Thoracic aorta (tissue), 2 donors: ENCODE results near the gene CASZ1. TPM values are rescaled to one million over a fixed set of nuclear protein-coding genes. Genes with fewer than 3 reads are reported as not detected.

ENCODE experiments used
- ATAC-seq: fragments of 150-250 bp; one replicate; pipeline ENCODE4 v1.8.0; 2017; ENCODE audit warnings: low read depth; ENCODE audit not compliant: insufficient number of reproducible peaks, low FRiP score
- DNase-seq: peaks from one replicate; pipeline ENCODE4 v3.0.0-alpha.2; 2020; ENCODE audit warnings: low spot score
- H3K27ac ChIP-seq, 2 donors: fragments of 200-600 bp; sonication (generic); 1 replicate in 1 of 2; 2 replicates in 1 of 2; pipeline ENCODE4 v1.5.1; 2016; ENCODE audit warnings: mild to moderate bottlenecking in 2 of 2, moderate library complexity in 2 of 2
- H3K27me3 ChIP-seq: fragments of 200-600 bp; sonication (generic); replicated peaks from 2 replicates; pipeline ENCODE4 v1.6.0; 2016; ENCODE audit warnings: mild to moderate bottlenecking; ENCODE audit not compliant: insufficient read depth
- H3K36me3 ChIP-seq: fragments of 200-600 bp; sonication (generic); one replicate; pipeline ENCODE4 v1.5.1; 2016
- H3K4me1 ChIP-seq, 2 donors: fragments of 200-600 bp; sonication (generic); 1 replicate in 1 of 2; 2 replicates in 1 of 2; pipeline versions ENCODE4 v1.5.1 to v1.6.0; 2016; ENCODE audit warnings: low read depth in 2 of 2, mild to moderate bottlenecking in 1 of 2; ENCODE audit not compliant: control insufficient read depth in 1 of 2
- H3K4me3 ChIP-seq: fragments of 200-600 bp; sonication (generic); 2 replicates; pipeline ENCODE4 v1.5.1; 2016; ENCODE audit warnings: mild to moderate bottlenecking
- H3K9me3 ChIP-seq: fragments of 200-600 bp; sonication (generic); 2 replicates; pipeline ENCODE4 v1.5.1; 2016
- total RNA-seq, 2 donors: library from RNA; depleted of rRNA; stranded (reverse); fragments of >200 nt; gene quantifications; one replicate each; pipeline versions ENCODE4 v1.1.0 to v1.2.3, GENCODE V29; 2016
- TF ChIP-seq, protein P1 (sequence below): fragments of 200-600 bp; sonication (generic); IDR thresholded peaks from one replicate; pipeline ENCODE4 v1.5.1; 2019; ENCODE audit warnings: antibody characterized with exemption

The CASZ1 gene
- total RNA-seq, 2 donors from 2014 or later, result 20.6 to 27.9 TPM

DNA sequence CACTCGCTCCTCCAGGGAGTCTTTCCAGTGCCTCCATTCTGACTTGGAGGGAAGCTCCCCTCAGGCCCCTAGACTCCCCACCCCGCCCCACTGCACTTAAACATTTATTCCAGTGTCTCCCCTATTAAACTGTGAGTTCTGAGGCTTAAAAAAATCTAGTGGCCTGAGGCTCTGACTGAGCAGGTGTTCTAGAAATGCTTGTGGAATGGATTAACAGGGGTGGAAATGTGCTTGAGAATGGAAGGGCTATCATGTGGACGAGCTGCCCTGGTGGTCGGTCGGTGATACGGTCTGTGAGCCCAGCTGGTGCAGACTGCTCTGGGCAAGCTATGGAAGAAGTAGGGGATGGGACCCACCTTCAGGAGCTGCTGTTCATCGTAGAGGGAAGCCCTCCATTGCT lies 191.5 kb downstream of the CASZ1 start:
- H3K27me3 ChIP-seq, result no peaks in the 10 kb centered on the region
- ATAC-seq (no peak), DNase-seq (no peak)
- no peaks in the 10 kb centered on the region for H3K36me3 ChIP-seq
- H3K9me3 ChIP-seq, result no peaks in the 10 kb centered on the region
- TF ChIP-seq, protein P1, sequence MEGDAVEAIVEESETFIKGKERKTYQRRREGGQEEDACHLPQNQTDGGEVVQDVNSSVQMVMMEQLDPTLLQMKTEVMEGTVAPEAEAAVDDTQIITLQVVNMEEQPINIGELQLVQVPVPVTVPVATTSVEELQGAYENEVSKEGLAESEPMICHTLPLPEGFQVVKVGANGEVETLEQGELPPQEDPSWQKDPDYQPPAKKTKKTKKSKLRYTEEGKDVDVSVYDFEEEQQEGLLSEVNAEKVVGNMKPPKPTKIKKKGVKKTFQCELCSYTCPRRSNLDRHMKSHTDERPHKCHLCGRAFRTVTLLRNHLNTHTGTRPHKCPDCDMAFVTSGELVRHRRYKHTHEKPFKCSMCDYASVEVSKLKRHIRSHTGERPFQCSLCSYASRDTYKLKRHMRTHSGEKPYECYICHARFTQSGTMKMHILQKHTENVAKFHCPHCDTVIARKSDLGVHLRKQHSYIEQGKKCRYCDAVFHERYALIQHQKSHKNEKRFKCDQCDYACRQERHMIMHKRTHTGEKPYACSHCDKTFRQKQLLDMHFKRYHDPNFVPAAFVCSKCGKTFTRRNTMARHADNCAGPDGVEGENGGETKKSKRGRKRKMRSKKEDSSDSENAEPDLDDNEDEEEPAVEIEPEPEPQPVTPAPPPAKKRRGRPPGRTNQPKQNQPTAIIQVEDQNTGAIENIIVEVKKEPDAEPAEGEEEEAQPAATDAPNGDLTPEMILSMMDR, result no peak
- H3K4me3 ChIP-seq, result no peak overlapping the region
- no peaks in the 10 kb centered on the region for H3K4me1 ChIP-seq
- H3K27ac ChIP-seq, result no peak overlapping the region

DNA sequence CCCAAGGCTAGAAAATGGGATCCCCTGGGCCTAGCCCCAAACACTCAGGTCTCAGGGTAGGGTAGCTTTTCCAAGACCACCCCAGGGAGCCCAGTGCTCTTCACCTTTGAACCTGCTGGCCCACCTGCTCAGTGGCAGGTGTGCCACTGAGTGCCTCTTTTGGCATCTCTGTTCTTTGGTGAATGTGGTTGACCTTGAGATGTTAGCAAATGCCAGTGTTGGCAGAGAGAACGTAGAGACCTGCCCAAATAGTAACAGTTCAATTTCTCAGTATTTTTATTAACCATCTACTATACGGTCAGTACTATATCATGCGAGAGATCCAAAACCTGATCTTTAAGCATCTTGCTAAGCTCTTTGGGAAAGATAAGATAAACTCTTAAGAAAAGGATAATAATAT lies 193.5 kb downstream of the CASZ1 start:
- TF ChIP-seq, protein P1, result no peak
- H3K9me3 ChIP-seq, result no peaks in the 10 kb centered on the region
- no peak for ATAC-seq
- H3K36me3 ChIP-seq, result no peaks in the 10 kb centered on the region
- no peak overlapping the region for H3K4me3 ChIP-seq
- H3K4me1 ChIP-seq, result no peaks in the 10 kb centered on the region
- no peak overlapping the region for H3K27ac ChIP-seq
- DNase-seq, result no peak
- H3K27me3 ChIP-seq, result no peaks in the 10 kb centered on the region

DNA sequence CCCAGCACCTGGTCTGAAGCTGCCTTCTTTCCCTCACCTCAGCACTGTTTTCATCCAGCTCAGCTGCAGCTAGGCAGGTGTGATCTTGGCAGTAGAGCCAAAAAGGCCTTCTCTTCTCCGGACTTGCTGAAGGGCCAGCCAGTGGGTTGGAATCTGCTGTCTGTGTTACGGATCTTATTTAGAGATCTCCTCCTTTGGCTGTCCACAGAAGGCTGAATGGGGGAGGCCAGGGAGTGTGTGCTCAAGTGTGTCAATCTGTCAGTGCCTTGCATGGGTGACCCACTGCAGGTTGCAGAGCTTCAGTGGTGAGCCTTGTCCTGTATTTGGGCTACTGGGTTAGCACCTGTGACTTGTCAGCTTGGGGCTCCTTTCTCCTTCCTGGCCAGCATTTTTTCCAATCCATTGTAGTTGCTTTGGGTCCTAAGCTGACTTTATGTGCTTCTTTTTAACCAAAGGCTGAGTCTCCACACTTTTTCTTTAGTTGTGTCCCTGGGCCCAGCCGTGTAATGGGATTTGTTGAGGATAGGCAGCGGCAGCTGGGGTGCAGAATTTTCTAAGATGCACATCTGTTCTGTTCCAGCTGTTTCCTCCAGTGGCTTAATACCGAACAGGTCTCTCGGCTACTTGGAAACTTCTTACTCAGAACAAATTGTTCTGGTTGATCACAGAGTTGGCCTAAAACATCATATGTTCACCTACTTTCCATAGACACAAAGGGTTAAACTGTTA lies 194.9 kb downstream of the CASZ1 start:
- Histone ChIP-seq H3K4me1 (peaks cover 0 to 8% of the 10 kb centered on the region in 2 donors), H3K27ac (no peak overlapping the region), H3K27me3 (no peaks in the 10 kb centered on the region), H3K36me3 (no peaks in the 10 kb centered on the region), H3K9me3 (no peaks in the 10 kb centered on the region), H3K4me3 (no peak overlapping the region)
- no peak for DNase-seq
- TF ChIP-seq, protein P1, result no peak
- ATAC-seq, result no peak

DNA sequence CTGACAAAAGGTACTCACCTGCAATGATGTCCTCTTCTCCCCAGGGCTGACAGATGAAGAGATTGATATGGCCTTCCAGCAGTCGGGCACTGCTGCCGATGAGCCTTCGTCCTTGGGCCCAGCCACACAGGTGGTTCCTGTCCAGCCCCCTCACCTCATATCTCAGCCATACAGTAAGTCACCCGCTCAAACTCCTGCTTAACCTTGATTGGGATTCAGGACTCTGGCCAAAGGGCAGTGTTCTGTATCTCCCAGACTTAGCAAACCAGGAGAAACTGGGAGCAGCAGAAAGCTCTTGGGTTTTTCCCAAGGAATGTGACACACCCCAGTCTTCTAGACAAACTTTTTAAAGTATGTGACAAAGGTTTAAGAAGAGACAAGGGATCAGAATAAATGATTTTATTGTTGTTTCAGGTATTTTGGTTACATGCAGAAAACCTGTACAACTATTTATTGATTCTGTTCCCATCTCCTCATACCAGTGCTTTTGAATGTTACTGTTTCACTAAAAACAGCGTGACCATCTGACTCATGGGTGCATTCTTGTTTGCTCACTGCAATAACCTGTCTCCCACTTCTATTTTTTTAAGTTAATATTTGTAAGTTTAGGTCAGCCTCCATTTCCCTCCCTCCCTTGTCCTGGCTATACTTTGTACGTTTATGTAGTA lies 197.1 kb downstream of the CASZ1 start:
- H3K27ac ChIP-seq, result no peak overlapping the region
- ATAC-seq (no peak), DNase-seq (no peak)
- no peak overlapping the region for H3K4me3 ChIP-seq
- no peaks in the 10 kb centered on the region for H3K9me3 ChIP-seq
- peaks cover 0 to 12% of the 10 kb centered on the region in 2 donors for H3K4me1 ChIP-seq
- H3K36me3 ChIP-seq, result no peaks in the 10 kb centered on the region
- H3K27me3 ChIP-seq, result no peaks in the 10 kb centered on the region
- TF ChIP-seq, protein P1, result no peak

DNA sequence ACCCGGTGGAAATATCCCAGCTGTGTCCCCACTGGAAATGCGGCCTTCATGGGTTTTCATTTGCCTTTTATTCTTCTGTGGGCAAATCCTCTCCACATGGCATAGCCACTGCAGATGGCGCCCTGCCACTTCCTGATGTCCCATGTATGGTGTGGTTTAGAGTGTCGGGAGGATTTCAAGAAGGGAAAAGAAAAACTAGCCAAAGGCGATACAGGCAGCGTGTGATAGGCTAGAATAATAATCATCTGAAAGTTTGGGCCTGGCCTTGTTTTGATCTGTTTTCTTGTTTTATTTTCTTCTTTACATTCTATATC lies 198.1 kb downstream of the CASZ1 start:
- Histone ChIP-seq H3K36me3 (no peaks in the 10 kb centered on the region), H3K9me3 (no peaks in the 10 kb centered on the region), H3K4me3 (no peak overlapping the region), H3K4me1 (peaks cover 0 to 12% of the 10 kb centered on the region in 2 donors), H3K27me3 (no peaks in the 10 kb centered on the region), H3K27ac (no peak overlapping the region)
- ATAC-seq (no peak), DNase-seq (no peak)
- TF ChIP-seq, protein P1, result no peak
